GM19324 (cell line): Measurements from ENCODE around the gene PDE6D.
"Not testable (repeated sequence)": the region's sequence is repeated elsewhere in the genome, so short reads cannot be mapped to it uniquely, and the experiment has no call there.

Experiments used
- ATAC-seq: cut with Tn5 transposase; IDR thresholded peaks from one replicate; pipeline ENCODE4 v1.9.1; 2021; ENCODE audit warnings: mild to moderate bottlenecking, moderate library complexity; ENCODE audit not compliant: unreplicated experiment, low FRiP score

PDE6D gene

DNA sequence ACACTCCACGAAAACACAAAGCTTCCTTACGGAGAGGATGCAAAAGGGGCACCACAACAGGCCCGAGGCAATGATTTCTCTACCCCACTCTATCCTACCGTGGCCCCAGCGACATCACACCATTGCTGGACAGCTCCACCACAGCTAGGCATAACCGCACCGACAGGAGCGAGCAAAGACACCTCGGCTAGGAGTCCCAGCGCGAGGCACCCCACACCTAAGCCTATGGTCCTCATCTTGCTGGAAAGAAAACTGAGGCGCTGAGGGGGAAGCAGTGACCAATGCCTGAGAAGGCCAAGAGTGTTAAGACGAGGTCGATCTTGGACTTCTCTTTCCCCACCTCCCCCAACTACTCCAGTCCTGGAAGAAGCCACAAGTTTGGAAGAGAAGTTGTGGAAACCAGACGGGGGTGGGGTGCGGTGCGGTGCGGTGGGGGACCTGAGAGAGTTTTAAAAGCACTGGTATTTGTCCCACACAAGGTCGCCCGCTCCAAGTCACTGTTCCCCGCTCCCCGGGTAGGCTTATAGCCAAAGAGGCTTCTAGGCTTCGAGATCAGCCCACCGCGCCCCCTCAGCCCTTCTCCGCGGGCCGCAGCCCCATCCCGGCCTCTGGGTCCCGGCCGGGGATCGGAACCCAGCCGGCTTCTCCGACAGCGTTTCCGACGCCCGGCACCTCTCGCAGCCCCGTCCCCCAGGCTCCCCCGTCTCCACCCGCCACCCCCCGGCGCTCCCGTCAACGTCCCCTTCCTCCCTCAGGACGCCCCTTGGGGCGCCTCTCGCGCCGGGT, 766 bp downstream of the PDE6D start:
- ATAC-seq: no peak

DNA sequence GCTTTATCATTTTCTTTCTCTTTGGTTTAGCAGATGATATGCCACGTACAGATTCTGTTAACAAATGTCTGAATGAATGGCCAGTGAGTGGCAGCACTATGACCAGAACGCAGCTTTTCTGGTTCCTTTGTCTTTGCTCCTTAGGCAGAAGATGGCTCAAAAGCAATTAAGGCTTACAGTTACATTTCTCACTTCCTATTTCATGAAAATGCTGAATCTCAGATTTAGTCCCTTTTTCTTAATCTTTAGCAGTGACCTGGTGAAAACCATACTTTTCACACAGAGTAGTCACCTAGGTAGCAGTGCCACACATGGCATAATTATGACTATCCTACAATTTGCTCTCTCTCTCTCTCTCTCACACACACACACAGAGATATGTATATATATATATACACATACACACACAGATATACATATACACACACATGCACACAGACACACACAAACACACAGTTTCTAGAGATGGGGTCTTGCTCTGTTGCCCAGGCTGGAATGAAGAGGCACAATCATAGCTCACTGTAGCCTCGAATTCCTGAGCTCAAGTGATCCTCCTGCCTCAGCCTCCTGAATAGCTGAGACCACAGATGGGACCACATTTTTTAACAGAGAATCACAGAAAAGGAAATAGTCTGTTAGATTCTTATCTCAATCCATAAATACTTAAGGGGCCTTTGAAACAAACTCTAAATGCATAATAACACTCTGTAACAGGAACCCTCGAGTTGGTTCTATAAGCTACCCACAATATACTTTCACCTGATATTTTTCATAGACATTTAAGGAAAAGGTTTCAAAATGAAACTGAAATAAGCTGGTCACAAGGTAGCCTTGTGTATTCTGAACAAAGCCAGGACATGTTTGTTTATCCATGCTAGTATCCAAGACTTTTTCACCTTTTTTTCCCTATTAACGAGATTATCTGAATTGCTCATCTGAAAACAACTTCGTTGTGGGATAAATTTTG, 11.6 kb downstream of the PDE6D start:
- ATAC-seq: no peak

DNA sequence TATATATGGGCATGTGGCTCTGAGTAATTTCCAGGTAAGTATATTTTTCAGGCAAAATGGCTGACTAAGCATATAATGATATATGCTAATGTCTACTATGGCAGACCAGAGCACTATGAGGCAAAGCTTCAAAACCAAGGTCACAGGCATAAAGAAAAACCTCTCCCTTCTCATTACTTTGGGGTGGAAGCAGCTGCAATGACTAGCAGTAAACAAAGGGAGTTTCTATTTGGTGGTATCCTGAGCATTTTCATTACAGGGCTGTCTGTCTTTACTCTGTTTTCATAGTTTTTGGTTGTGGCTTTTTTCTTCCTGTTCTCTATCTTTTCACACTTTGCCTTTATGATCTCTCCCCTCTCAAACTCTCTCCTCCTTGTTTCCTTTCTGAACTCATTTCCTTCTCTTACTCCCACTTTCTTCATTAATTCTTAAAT, 15.6 kb downstream of the PDE6D start:
- no peak for ATAC-seq

DNA sequence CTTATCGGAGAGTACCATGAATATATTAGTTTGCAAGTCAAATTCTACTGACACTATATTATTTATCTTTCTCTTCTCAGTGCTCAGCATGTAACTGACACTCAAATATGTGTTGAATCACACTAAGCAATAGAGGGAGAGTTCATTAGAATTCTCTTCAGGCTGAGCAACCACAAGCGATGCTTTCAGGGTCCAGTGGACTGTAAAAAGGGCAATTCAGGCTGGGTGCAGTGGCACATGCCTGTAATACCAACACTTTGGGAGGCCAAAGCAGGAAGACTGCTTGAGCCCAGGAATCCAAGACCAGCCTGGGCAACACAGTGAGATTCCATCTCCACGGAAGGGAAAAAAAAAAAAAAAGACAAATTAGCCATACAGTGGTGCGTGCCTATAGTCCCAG, 16.3 kb downstream of the PDE6D start:
- no peak for ATAC-seq

DNA sequence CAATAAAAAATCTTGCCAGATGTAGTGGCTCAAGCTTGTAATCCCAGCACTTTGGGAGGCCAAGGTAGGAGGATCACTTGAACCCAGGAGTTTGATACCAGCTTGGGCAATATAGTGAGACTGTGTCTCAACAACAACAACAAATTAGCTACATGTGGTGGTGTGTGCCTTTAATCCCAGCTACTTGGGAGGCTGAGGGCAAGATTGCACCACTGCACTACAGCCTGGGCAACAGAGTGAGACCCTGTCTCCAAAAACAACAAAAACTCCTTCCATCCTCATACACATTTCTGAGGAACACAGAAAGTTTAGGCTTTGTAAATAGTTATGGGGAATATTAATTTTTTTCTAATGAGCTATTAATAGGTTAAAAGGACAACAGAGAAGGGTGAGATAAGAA, 17.0 kb downstream of the PDE6D start:
- ATAC-seq: no peak

DNA sequence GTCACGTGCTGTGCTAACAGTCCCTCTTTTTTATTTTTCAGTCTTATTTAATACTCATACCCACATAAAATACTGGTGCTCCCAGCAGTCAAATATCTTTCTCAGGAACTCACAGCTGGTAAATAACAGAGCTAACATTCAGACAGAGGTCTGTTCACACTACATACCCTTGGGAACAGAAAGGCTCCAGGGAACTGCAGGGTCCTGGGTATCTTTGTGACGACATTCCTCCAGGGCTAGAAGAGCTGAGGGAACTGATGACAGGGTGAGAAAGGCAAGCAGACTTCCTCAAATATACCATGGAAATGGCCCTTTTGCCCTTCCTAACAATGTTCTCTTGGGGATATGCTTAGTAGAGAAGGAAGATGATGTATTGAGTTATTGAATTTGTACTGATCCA, 19.3 kb downstream of the PDE6D start:
- no peak for ATAC-seq

DNA sequence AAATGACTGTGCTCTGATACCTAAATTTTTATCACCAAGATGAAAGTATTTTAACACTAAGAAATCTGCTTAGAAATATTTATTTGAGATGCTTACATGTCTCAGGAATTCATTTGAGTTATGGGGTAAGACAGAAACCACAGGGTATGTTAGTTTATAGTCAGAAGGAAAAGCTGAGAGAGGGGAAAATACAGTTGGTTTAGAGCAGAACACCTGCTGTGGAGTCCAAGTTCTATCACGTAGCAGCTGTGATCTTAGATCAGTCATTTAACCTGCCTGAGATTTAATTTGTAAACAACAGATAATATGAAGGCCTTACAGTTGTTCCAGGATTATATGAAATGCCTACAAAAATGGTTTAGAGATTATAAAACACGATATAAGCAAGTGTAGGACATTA, 29.0 kb downstream of the PDE6D start:
- ATAC-seq: no peak

DNA sequence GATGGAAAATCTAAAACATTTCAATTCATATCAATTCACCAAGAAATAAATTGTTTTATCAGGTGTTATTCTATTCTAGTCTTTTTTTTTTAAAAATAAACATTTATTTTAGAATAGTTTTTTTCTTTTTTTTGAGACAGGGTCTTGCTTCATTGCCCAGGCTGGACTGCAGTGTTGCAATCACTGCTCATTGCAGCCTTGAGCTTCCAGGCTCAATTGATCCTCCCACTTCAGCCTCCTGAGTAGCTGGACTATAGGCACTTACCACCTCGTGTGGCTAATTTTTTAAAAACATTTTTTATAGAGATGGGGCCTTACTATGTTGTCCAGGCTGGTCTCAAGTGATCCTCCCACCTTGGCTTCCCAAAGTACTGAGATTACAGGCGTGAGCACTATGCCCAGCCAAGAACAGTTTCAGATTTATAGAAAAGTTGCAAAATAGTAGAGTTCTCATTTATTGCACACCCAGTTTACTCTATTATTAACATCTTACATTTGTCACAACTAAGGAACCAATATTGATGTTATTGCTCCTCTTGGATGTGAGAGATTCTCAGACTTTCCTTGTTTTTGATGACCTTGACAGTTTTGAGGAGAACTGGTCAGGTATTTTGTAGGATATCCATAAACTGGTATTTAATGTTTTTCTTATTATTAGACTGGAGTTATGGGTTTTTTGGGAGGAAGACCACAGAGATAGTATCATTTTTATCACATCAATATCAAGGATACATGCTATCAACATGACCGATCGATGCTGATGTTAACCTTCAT, 29.9 kb downstream of the PDE6D start:
- no peak for ATAC-seq

DNA sequence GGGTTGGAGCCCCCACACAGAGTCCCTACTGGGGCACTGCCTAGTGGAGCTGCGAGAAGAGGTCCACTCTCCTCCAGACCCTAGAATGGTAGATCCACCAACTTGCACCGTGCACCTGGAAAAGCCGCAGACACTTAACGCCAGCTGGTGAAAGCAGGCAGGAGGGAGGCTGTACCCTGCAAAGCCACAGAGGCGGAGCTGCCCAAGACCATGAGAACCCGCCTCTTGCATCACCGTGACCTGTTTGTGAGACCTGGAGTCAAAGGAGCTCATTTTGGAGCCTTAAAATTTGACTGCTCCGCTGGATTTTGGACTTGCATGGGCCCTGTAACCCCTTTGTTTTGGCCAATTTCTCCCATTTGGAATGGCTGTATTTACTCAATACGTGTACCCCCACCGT, 32.1 kb downstream of the PDE6D start:
- not testable (repeated sequence) for ATAC-seq

DNA sequence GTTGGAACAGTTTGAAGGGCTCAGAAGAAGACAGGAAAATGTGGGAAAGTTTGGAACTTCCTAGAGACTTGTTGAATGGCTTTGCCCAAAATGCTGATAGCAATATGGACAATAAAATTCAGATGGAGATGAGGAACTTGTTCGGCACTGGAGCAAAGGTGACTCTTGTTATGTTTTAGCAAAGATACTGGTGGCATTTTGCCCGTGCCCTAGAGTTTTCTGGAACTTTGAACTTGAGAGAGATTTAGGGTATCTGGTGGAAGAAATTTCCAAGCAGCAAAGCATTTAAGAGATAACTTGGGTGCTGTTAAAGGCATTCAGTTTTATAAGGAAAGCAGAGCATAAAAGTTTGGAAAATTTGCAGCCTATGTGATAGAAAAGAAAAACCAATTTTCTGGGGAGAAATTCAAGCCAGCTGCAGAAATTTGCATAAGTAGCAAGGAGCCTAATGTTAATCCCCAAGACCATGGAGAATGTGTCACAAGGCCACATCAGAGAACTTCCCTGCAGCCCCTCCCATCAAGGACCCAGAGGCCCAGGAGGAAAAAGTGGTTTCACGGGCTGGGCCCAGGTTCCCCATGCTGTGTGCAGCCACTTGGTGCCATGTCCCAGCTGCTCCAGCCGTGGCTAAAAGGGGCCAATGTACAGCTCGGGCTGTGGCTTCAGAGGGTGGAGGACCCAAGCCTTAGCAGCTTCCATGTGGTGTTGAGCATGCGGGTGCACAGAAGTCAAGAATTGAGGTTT, 32.8 kb downstream of the PDE6D start:
- ATAC-seq: not testable (repeated sequence)

DNA sequence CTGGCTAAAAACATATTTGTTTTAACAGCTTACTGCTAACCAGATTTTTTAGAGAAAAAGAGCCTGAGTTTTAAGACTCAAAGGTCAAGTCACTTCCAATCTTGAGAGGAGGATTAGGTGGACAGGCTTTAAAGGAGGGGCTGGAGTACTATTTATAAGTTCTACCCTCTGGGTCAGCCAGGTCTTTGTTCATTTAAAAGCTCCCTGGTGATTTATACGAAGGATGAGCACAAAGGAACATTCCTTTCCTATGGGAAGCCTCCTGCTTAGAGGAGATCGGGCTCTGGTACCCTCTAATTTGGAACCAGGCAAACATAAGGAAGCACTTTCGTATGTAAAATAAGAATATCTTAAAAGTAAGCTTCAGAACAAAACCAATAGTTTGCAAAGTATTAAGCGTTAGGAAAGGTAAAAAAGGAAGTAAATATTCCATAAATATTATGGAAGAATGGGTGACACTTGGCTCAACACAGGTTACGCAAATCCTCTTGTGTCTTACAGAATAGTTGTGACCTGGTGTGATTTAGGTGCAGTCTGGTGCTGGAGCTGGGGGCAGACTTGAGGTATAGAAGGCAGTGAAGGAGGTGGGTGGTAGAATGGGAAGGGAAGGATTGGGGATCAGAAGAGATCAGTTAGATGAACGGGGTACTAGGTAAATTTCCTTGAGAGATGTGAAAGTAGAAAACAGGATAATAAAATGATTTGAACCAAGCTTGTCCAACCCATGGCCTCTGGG, 35.6 kb downstream of the PDE6D start:
- ATAC-seq: no peak

DNA sequence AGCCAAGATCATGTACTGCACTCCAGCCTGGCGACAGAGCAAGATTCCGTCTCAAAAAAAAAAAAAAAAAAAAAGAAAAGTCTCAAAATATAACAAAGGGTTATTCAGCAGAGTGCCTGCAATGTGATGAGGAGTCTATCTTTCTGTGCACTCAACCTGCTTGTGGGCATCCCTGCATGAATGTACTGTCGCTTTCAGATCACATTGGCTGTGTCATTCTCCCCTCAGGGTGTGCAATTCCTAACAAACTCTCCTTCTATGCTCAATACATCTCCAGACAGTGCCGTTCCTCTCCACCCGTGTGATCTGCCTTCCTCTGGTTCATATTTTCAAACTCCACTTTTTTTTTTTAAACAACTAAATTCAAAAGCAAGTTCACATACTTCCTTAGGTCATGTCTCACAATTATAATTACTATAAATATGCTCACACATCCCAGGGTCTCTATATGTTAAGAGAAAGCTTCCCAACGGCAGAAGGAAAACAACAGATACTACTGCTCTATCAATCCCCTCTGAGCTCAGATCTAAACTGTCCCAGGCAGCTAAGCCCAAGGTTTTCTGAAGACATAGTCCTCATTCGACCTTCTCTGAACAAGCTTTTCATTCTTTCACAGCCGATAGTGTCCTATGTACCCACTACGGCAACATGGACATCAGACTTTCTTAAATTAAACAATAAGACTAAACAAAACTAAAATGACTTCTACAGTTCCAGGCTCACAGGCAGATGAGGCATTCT, 37.5 kb downstream of the PDE6D start:
- no peak for ATAC-seq

DNA sequence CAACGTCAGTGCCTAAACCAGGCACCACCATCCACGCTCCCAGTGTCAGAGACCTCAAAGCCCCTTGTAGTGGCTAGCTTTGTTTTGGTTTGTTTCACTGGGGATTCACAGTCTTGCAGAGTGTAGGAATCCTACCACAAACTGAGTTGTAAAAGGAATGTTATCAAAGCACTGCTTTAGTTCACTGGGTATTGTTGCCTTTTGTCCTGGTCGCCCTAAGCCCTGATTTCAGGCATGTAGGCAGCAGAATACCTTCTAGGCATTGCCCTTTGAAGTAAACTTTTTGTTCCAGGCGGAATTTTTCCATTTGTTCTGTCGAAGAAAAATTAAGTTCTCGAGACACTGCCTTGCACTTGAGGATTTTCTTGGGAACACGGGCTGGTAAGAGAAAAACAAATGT, 43.3 kb downstream of the PDE6D start:
- ATAC-seq: no peak

DNA sequence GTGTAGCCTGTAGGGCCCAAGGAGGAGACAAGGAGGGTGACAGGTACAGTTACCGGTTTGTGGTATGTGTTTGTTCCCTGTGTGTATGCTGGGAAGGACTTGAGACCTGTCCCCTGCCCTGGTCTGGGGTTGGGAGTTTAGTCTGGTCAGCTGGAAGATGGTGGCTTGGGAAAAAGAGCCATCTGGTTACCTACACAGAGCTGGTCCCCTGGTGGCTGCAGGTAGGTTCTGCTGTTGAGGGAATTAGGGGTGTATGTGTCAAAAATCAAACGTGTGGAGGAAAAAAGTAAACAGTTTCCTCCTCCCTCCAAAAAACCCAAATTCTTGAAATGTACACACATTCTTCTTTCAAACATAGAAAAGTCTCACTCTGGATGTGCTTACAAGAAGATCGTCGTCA, 48.5 kb downstream of the PDE6D start:
- no peak for ATAC-seq

DNA sequence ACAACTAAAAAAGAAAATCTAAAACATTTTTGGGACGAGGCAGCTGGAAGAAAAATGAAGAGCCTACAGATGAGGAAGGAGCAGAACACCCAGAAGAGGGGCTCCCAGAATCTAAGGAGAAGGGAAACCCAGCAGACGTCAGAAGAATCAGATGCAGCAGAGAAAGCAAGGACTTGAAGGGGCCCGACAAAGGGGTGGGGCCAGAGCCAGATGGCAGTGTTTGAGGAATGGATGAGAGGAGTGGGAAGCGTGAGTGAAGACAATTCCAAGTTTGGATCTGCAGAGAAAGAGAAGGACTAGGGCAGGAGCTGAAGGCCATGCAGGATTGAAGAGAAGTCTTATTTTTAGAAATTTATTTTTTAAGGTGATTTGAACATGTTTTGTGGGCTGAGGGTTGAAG, 53.5 kb downstream of the PDE6D start:
- ATAC-seq: no peak

DNA sequence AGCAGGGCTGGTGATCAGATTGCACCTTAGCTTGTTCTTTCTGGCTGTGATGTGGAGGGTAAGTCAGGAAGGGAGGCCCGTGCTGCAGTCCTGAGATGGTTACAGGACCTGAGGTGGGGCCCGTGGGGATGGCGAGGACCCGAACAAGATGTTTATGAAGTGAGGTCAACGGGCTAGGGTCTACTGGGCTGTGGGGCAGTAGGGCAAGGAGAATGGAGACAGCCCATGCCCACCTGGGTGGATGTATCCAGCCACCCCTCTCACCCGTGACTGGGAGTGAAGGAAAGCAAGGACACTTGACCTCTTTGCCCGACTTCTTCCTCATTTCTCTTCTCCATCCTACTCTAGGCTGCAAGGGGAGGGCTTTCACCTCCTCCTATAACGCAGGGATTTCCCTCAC, 54.8 kb downstream of the PDE6D start:
- no peak for ATAC-seq

DNA sequence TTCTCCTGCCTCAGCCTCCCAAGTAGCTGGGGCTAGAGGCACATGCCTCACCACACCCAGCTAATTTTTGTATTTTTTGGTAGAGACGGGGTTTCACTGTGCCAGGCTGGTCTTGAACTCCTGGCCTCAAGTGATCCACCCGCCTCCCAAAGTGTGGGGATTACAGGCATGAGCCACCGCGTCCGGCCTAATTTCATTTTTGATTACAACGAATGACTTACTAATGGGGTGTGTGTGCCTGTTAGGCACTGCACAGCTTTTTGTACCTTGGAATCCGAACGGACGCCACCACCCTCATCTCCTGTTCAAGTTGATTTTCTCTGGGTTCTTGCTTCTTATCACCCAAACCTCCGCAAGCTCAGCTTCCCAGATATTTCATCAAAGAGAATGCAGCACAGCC, 55.6 kb downstream of the PDE6D start:
- no peak for ATAC-seq

DNA sequence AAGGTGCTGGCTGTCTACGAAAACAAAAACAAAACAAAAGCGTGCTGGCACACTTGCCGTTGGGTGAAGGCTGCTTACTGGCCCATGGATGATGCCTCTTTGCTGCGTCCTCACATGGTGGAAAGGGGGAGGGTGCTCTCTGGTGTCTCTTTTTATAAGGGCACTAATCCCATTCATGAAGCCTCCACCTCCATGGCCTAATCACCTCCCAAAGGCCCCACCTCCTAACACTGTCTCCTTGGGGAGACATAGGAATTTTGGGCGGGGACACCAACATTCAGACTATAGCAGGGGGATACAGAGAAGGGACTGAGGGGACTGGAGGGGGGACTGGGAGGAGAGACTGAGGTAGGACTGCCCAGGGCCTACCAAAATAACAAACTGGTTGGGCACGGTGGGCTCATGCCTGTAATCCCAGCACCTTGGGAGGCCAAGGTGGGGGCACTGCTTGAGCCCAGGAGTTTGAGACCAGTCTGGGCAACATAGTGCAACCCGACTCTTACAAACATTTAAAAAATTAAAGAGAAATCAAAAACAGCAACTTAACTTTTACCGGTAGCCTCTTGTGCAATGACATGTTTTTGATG, 58.3 kb downstream of the PDE6D start:
- ATAC-seq: no peak
